GM11168 (cell line): ENCODE measurements around the gene TPX2.
"Not testable (repeated sequence)": the region's sequence is repeated elsewhere in the genome, so short reads cannot be mapped to it uniquely, and the experiment has no call there.

ENCODE experiments used
- in situ Hi-C: fragments of 300-500 bp; cut with MboI; formaldehyde crosslinking; loops from one replicate; pipeline ENCODE4 v1.12.0; 2022; ENCODE audit warnings: low sequenced_read_pairs; ENCODE audit not compliant: unreplicated experiment

Gene TPX2

DNA sequence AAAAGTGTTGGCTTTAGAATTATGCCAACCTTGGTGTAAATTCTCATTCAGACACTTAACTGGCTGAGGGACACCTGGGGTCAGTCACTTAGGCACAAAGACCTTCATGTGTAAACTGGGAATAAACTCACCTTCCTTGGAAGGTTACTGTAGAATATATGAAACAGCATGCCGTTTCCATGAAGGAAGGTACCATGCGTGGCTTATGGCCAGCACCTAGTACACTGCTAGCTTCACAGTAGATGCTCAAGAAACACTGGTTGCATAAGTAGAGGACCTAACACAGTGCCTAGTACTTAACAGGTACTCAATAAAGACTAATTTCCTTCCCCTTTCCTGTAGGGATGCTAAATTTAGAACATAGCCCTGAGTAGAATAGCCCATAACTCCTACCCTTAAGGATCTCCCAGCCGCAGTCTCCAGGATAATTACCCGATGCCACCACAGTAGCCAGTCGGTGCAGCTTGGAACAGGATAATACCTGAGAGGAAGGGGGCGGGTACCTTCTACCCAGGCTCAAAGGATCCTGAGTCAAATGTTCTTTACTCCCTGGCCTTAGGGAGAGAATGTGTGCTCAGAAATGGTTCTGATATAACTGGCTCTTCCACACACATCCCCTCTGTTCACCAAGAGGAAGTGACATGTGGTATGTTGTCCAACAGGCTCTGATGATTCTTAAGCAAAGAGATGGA, 20.0 kb upstream of the TPX2 start:
- in situ Hi-C loops, result loop anchor here (5.0 kb wide), 1 partner anchor 57 kb away; no protein-coding TSS in a partner anchor

DNA sequence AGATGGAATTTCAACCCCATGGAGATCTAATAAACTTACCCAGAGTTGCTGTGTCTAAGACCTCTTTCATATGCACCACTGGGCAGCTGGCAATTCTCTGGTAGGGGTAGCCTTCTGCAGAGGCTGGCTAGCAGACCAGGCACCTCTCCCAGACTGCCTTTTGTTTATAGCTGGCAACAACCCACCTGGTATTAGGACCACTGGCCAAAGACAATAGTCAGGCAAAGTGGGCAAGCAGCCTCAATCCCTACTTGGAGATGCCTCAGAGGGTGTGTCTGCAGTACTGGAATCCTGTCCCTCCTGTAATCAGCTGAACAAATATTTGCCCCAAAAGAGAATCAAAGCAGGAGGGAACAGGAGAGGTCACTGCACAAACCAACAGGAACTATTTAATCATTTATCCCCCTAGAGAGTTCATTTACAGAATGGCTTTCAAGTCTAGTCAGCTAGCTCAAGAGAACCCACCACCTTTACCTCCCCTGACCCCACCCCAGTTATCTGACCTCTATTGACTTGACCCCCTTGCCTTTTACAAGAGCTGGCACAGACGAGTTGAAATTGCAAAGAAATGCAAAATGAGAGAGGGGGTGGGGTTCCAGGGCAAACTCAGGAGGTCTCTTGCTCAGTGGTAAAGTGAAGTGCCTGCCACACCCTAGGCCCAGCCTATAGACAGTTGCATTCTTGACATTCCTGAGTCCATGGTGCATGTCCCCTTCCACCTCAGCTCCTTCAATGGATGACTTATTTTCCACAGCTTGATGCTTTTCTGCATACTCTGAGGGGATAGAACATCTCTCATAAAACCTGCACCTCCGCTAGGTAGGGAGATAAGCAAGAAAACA, 19.2 kb upstream of the TPX2 start:
- in situ Hi-C loops, result loop anchor here (5.0 kb wide), 1 partner anchor 58 kb away; no protein-coding TSS in a partner anchor

DNA sequence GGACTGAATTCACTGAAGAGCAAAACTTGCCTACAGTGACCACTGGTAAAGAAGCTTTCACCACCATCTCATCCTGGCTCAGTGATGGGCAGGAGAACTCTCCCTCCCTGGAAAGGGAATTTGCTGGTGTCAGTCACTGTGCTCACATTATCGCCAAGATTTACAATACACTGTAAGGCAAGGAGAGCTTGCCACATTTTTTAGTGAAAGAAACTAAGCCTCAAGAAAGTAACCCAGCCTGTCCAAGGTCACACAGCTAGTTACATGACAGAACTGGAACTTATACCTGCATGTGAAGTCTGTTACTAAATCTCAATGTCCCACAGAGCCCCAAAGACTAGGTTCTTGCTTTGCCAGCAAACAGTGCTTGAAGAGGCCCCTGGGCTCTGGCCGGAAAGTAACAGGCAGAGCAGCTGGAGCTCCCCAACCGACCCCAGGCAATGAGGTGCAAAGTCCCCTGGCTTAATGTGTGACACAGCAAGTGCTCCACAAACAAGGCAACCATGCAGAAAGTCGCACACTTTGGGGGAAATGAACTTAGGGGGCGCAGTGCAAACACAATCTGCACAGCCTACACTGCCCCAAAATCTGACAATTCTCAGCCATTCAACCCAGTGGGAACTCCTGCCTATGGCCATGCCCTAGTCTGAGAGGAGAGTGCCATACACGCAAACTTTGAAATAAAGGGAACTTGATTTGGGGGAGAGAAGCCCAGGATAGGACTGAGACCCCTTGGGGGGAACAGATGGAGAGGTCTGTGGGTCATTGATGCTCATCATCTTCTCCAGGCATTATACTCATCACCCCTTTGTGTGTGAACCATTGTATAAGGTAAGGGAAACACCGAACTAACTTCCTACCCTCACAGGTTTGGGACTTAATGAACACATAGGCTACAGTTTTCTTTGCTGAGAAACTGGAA, 18.3 kb upstream of the TPX2 start:
- in situ Hi-C loops, result no loop called here

DNA sequence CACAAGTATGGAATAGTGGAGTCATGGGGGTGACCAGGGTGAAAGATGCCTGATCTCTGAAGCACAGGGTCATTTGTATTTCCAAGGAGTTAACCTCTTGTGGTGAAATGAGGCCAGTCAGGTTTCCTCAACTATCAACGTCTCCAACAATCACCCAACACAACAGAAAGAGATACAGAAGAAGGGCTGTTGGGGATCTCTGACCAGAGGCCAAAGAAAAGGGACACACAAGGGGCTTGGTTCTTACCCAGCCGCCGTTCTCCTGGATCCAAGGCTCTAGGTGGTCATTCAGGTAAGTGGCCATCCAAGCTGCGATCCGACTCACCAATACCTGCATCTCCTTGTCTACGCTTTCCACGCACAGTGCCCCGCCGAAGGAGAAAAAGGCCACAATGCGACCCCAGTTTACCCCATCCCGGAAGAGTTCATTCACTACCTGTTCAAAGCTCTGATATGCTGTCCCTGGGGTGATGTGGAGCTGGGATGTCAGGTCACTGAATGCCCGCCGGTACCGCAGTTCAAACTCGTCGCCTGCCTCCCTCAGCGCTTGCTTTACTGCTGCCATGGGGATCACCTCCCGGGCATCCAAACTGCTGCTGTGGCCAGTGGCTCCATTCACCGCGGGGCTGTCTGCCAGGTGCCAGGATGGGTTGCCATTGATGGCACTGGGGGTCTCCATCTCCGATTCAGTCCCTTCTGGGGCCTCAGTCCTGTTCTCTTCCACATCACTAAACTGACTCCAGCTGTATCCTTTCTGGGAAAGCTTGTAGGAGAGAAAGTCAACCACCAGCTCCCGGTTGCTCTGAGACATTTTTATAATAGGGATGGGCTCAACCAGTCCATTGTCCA, 17.5 kb upstream of the TPX2 start:
- in situ Hi-C loops, result no loop called here

DNA sequence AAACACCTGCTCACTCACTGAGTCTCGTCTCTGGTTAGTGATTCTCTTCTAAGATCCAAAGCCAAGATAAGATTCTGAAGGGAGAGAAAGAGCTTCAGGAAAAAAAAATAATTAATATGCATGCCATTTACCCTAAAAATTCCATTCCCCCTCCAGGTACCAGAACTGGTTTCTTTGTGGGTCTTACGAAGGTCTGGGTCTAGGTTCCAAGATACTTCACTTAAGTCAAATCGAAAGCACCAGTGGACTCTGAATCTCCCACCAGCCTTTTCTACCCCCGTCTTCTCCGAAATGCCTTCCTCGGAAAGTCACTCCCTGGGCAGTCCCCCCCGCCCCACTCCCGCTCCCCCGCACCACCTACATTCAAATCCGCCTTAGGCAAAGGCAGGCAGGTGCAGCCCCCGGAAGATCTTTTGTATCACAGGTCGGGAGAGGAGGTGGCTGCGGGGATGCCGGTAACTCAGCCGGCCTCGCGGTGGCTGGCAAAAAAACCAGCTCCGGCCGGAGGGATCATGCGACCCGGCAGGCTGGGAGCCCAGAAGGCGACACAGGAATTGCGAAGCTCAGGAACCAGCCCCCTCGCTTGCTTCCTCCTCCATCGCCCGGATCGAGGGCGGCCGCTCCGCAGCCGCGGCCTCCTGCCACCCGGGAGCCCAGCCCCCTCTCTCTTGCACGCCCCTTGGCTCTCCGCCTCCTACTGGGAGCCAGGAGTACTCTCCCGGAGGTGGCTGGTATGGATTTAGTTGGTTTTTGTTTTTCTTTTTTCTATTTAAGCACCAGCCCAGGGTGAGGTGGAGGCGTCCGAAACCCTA, 16.6 kb upstream of the TPX2 start, which contains the start of gene BCL2L1:
Gene BCL2L1, minus strand, starts transcription at position 612 of the 812 bp plus-strand sequence. CDS start 650 bp downstream, outside the sequence.
- in situ Hi-C loops, result no loop called here

DNA sequence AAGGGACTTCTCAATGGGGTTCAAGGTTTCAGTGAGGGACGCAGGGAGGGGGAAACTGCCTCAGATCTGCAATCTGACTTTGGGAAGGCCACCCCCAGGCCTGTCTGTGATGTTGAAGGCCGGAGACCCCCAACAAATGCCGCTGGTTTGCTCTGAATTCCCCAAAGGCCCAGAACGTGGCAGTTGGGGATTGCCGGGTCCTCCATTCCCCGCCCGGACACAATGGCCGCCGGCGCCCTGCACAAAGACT, 16.1 kb upstream of the TPX2 start:
- in situ Hi-C loops, result no loop called here

DNA sequence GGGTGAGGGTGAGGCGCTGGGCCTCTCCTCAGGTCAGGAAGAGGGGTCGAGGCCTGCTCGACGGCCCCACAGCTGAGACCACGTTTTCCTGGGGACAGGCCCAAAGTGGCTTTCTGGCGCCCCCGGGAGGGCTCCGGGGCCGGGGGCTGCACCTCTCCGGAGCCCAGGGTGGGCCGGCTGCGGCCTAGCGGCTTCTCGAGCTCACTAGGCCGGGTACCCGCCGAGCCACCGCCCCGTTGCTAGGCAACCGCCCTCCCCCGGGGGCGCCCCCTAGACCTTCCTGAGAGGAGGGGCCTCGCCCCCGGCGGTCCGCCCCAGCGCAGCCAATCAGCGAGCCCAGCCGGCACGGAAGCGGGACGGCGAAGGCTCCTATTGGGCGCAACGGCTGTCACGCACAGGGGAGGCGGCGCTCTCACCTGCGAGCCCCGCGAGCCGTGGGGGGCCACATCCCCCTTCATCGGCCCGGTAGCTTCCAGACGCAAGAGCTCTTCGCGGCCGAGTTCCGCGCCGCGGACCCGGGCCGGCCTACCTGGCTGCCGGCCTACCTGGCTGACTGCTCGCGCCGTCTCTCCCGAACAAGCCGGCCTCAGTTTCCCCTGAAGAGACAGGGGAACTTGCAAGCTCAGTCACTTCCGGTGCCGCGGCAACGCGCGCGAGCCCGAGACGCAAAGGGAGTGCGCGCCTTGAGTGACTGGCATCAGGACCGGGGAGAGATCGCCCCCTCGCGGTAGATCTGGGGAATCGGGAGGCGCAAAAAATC, 15.6 kb upstream of the TPX2 start:
- in situ Hi-C loops, result no loop called here

DNA sequence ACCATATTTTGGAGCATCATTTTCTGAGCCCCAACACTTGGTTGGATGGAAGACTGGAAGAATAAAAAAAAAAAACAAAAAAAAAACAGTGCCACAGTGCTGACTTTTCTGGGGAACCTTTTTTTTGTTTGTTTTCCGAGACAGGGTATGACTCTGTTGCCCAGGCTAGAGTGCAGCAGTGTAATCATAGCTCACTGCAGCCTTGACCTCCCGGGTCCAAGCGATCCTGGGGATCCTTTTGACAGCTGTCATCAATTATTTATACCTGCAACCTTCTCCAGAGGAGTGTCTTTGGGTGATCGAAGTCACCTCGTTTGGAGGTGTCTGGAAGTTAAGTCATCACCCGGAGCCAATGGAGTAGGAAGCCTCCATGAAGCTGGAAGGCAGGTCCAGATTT, 7.8 kb upstream of the TPX2 start:
- in situ Hi-C loops, result no loop called here

DNA sequence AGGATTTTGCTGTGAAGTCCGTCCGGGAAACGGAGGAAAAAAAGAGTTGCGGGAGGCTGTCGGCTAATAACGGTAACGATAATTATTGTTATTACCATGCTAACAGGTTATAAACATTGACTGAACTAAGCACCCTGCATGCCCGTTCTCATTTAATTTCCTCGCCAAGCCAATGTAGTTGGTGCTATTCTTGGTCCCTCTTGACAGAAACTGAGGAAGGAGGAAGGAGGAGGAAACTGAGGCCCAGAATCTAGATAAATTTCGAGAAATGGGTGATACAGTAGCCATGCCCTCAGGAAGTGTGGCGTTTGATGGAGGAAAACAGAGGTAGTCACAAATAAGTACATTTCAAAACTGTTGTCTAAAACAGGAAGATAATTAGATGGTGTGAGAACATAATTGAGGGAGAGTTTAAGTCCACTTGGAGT, 474 bp downstream of the TPX2 start:
- in situ Hi-C loops, result no loop called here

DNA sequence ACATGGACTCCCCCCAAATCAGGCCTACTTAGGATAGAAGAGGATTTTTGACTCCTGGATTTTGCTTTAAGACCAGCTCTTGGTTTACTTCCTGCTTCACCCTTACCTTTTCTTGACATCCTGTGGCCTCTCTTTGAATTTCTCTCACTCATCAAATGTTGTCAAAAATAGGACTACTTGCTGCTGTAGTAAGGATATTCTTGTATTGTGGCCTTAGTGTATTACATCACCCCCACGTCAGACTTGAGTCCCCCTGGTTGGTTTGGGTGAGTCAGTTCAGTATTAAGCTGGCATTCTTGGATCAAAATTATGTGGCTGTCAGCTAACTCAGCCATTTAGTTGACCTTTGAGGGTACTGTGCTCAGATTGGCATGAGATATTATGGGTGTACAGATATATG, 1.1 kb downstream of the TPX2 start:
- in situ Hi-C loops, result no loop called here

DNA sequence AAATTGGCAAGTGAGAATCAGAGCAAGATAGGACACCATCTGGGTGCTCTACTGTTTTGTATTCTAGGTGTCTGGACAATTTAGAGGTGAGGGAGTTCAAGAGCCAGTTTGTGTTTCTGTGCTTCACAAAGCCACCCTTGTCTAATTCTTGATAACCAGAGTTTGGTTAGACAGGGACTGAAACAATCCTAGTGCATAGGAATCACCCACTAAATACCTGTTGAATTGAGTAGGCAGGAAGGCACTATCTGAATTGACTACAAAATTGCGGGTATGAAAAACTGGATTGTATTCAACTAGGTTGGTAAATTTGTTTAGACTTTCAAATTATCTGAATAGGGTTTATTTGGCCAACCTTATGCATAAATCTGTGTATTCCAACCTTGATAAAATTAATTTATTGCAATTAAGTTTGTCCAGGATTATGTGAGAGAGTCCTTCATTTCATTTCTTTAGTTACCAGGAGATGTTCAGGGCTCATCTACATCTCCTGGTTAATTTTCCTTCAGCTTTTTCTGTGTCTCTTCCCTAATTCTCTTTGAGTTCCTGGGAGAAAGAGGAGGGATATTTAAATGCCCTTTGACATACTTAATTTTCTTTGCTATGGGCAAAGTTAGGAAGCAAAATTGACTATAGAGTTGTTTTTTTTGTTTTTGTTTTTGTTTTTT, 1.7 kb downstream of the TPX2 start:
- in situ Hi-C loops, result no loop called here

DNA sequence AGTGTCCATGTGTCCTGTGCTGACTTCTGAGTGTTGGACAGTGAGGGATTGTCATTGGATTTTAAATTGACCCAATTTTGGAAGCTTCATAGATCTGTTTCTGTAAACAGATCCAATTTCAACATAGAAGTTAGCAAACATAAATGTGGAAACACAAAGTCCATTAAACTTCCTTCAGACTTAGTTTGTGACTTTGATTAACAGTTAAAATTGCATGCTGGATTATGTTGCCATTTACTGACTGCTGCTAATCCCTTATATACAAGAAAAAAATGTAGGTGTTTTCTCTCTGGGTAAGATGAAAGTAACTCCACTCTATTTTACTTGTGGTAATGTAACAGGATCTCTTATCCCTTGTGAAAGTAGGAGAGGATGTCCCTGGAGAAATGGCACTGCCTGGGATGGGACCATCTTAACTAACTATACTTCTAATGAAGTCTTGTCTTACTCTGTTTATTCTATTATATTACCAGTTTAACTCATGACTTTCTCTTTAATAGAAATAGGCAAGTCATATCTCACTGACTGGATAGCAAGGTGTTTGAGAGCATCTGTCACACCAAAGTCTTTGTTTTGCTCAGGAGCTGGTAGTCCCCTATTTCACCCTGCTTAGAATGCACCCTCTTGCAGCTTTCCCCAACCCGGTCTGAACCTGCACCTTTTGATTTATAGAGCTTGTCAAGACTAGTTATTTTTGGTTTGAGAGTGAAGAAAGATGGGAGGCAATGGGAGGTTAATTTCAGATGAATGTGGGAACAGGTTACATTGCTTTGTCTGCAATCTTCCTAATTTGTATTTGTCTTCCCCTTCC, 7.2 kb downstream of the TPX2 start:
- in situ Hi-C loops, result no loop called here

DNA sequence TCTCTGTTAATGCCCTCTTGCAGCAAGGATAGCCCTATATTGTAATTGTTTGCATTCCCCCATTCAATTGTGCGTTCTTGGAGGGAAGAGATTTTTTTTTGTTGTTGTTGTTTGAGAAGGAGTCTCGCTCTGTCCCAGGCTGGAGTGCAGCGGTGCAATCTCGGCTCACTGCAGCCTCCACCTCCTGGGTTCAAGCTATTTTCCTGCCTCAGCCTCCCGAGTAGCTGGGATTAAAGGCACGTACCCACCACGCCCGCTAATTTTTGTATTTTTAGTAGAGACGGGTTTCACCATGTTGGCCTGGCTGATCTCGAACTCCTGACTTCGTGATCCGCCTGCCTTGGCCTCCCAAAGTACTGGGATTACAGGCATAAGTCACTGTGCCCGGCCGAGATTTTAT, 7.9 kb downstream of the TPX2 start:
- in situ Hi-C loops, result not testable (repeated sequence)

DNA sequence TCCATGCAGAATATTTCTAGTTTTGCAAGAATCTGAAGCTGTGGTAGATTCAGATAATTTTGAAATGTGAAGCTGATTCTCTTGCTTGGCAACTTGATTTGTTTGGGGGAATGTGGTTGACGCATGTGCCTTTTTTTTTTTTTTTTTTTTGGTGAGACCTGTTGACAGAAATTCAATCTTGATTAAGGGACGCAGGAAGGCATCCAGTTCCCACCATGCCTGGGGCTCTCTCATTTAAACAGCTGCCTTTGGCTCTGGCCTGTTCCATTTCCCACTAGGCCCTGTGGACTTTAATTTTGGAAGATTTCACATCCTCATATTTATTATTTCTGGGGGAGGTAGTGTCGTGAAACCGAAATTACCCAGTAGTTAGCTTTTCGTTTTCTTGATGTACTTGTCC, 8.6 kb downstream of the TPX2 start:
- in situ Hi-C loops, result no loop called here

DNA sequence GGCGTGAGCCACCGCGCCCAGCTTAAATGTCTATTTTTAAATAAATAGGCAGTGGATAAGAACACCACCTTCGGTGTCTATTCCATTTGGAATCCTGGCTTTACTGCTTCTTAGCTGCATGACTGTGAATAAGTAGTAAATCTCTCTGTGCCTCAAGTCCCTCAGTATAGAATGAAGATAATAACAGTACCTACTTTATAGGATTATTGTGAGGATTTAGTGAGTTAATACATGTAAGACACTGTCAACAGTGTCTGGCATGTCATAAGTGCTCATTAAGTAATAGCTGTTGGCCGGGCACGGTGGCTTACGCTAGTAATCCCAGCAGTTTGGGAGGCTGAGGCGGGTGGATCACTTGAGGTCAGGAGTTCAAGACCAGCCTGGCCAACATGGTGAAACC, 10.1 kb downstream of the TPX2 start:
- in situ Hi-C loops, result no loop called here

DNA sequence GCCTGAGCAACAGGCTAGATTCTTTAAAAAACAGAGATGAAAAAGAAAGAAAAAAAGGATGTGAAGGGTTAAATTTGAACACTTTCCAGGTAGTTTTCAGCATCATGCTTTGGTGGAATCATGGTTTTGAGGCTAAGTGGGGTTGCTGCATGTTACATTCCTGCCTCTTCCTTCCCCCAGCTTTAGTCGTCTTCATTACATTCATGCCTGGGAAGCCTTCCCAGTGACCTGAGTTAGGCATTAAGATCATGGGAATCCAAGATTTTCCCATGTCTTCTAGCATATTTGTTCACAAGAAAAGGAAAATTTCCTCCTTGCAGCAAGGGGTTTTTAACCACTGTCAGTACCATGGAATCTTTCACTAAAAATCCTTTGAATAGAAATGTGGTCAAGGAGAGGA, 12.0 kb downstream of the TPX2 start:
- in situ Hi-C loops, result no loop called here

DNA sequence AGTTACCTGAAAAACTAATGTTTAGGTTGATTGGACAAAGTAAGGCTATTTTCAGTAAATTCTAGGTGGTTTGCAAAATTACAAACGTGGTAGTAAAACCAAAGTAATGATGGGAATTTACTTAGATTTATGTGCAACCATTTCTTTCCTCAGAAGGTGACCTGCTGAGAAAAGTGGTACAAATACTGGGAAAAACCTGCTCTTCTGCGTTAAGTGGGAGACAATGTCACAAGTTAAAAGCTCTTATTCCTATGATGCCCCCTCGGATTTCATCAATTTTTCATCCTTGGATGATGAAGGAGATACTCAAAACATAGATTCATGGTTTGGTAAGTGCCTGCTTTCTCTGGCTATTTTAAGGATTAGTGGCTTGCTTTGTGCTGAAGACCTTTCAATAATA, 18.2 kb downstream of the TPX2 start:
- in situ Hi-C loops, result no loop called here
